ENCODE results near the gene PPP4R3A.
"Not testable (repeated sequence)": the region's sequence is repeated elsewhere in the genome, so short reads cannot be mapped to it uniquely, and the experiment has no call there.

Gene PPP4R3A

DNA sequence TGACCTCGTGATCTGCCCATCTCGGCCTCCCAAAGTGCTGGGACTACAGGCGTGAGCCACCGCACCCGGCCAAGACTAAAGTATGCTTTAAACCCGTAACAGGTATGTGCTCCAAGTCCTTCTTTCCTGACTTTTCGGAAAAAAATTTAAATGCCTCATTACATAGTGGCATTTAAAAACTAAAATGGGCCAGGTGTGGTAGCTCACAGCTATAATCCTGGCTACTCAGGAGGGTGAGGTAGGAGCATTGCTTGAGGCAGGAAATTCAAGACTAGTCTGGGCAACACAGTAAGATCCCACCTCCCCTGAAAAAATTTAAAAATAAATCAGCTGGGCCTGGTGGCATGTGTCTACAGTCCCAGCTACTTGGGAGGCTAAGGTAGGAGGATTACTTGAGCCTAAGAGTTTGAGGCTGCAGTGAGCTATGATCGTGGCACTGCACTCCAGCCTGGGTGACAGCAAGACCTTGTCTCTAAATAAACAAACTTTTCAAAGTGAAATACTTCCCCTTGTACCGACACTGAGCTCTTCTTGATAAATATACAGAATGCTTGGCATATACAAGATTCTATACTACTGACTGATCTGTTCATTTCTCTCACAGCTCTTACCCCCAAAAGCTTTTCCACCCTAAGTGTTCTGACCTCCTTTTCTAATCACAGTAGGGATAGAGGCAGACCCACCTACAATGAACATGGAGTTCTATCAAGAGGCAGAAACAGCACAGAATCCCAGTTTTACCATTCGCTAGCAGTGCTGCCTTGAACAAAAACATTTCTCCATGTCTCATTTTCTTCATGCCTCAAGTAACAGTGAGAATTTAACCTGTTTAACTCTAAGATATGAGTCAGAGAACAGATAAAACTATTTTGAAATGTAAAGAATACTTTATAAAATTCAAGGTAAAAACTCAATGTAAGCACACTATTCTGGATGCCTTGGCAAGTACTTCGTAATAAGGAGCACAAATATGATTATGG is 7.9 kb downstream of the PPP4R3A start:
- no peak for DNase-seq

DNA sequence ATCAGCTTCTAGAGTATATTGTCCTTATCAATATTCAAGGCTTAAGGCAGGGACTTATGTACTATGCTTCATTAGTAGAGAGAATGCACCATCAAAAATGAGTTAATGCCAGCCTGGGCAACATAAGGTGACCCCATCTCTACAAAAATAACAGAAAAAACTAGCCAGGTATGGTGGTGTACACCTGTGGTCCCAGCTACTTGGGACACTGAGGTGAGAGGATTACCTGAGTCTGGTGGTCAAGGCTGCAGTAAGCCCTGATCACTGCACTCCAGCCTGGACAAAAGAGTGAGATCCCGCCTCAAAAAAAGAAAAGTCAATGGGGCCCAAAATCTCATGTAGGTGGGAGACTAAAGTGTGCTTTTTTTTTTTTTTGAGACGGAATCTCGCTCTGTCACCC is 8.8 kb downstream of the PPP4R3A start:
- DNase-seq = no peak

- DNase-seq = no peak
These were observed 13.3 kb downstream of the PPP4R3A start for GRCh38 chr14:91496790-91497189.

GRCh38 chr14:91494392-91495065 is 15.6 kb downstream of the PPP4R3A start:
- not testable (repeated sequence) for DNase-seq

DNA sequence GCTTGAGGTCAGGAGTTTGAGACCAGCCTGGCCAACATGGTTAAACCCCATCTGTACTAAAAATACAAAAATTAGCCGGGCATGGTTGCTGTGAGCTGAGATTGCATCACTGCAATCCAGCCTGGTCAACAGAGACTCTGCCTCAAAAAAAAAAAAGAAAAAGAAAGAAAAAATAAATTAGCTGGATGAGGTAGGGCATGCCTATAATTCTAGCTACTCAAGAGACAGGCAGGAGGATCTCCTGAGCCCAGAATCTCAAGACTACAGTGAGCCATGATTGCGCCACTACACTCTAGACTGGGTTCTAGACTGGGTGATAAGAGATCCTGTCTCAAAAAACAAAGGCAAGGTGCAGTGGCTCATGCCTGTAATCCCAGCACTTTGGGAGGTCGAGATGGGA is 16.9 kb downstream of the PPP4R3A start:
- DNase-seq = no peak

DNA sequence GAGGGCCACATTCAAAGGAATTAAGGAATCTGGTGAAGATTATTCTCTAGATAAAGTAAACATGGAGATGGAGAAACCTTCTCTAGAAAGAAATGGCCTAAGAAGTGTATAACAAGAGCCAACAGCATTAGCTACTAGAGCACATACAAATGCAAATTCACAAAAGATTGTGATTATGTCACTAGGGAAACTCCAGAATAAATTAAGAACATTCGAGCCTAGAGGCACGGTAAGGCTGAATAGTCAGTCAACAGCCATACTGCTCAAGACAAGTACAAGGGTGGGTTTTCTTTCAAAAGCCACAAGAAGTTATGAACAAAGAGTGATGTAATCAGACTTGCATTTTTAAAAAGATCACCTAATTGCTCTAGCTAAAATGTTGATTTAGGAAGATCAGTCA is 25.4 kb downstream of the PPP4R3A start:
- DNase-seq = no peak

DNA sequence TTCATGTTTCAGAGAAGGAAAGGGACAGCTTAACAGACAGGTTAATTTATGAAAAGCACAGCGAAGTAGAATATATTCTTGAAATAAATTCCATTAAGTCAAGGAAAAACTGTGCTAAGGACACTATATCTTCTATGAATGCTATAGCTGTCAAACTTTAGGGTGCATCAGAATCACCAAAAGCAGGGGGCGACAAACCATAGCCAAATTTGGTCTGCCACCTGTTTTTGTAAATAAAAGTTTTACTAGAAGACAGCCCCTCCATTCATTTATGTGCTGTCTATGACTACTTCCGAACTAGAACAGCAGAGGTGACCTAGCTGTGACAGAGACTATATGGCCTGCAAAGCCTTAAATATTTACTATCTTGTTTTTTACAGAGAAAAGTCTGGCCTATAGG is 25.9 kb downstream of the PPP4R3A start:
- DNase-seq = no peak

DNA sequence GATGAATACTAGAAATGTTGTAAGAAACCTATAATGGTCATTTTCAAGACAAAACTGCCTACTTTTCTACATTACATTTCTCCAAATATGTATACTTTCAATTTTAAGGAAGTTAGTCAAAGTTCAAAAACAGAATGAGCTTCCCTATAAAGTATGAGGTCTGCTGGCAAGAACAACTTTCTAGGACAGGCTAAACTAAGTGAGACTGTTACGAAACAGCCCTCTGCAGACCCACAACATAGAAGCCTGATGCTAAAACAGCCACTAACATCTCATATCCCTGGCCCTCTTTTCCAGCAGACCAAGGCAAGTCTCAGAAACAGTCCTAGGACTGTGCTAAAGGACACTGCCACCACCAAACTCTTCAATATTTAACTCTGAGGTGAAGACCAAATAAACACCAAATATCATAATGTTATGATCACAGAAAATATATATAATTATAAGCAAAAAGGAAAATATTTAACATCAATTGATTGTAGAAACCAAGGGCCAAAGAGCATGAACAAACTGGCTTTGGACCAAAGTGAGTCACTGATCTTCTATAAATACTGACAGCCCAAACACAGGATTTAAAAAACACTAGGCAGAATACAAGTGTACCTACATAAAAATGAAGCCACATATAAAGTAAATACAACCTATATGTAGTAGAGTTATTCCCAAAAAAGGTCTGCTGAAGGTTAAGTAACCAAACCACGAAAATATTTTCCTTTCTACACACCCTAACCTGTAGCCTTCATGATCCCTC is 27.7 kb downstream of the PPP4R3A start:
- DNase-seq = no peak

DNA sequence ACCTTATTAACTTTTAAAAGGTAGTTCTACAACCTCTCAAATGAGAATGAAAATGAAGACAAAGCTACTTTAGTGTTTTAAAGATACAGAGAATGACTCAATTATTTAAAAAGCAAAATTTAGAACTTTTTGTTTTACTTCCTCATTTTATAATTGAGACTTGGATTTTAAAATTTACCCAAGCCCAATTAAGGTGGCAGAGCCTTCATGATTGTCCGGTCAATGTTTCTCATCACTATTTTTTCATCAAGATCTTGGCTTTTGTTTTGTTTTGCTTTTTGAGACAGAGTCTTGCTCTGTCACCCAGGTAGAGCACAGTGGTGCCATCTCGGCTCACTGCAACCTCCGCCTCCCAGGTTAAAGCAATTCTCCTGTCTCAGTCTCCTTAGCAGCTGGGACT is 32.7 kb downstream of the PPP4R3A start:
- DNase-seq = no peak

GRCh38 chr14:91473046-91473445 is 37.1 kb downstream of the PPP4R3A start:
- DNase-seq = no peak

DNA sequence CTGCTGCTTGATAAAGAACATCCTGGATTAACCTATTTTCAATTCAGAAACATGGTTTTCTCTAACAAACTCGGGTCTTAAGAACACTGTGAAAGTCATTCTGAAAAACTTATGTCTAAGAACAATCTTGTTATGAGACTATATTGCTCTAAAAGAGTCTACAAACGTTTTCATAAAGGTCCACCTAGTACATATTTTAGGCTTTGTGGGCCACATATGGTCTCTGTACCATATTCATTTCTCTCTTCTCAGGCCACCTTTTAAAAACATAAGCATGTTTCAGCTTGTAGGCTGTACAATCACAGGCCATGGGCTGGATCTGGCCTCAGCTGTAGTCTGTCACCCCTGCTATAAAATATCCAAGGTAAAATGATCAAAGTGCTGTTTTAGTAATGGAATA is 39.9 kb downstream of the PPP4R3A start:
- no peak for DNase-seq

GRCh38 chr14:91466192-91466591 is 43.9 kb downstream of the PPP4R3A start:
- no peak for DNase-seq

DNA sequence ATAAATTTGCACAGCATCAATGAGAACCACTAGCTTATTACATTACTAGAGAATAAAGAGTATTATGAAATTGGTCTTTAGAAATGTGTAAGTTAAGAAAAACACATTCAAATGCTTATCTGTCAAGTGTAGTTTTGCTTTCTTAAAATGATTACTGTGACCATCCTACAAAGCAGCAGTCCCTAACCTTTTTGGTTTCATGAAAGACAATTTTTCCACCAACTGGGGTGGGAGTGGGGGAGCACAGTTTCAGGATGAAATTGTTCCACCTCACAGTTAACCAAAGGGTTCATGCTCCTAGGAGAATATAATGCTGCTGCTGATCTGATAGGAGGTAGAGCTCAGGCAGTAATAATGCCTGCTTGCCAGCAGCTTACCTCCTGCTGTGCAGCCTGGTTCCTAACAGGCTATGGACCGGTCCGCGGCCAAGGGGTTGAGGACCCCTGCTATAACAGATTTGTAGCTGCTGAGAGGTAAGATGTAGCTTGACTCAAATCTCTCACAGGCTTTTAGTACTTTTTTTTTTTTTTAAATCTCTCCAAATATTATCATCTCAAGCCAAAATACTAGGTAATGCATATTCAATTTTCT is 45.4 kb downstream of the PPP4R3A start:
- DNase-seq = no peak

- no peak for DNase-seq
These were observed 51.5 kb downstream of the PPP4R3A start for GRCh38 chr14:91458612-91459011.

- DNase-seq = no peak
These were observed 53.8 kb downstream of the PPP4R3A start for GRCh38 chr14:91456283-91456682.

DNA sequence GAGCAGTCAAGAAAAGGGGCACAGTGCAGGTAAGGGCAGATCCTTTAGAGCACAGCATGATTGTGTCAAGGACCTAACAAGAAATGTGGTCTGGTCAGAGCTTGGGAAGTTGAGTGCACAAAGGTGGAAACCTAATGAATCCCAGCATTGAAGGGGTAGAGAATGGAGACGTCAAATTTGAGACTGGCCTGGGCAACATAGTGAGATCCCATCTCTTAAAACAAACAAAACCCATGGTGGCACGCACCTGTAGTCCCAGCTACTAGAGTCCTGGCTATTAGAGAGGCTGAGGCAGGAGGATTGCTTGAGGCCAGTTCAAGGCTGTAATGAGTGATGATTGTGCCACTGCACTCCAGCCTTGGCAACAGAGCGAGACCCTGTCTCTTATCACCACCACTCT is 55.5 kb downstream of the PPP4R3A start:
- DNase-seq = no peak

- no peak for DNase-seq
These were observed 56.0 kb downstream of the PPP4R3A start for GRCh38 chr14:91454155-91454554.

DNA sequence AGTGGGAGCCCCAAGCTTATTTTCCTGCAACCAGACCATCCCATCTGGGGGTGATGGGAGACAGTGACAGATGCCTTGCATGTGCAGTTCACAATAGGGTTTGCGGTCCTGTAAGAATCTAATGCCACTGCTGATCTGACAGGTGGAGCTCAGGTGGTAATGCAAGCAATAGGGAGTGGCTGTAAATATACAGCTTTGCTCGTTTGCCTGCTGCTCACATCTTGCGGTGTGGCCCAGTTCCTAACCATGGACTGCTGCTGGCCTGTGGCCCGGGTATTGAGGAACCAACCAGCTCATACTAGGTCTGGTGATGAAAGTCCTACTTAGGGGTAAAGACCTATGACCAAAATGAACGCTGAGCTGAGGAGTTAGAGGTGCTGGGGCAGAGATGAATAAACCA is 56.4 kb downstream of the PPP4R3A start:
- DNase-seq = no peak

DNA sequence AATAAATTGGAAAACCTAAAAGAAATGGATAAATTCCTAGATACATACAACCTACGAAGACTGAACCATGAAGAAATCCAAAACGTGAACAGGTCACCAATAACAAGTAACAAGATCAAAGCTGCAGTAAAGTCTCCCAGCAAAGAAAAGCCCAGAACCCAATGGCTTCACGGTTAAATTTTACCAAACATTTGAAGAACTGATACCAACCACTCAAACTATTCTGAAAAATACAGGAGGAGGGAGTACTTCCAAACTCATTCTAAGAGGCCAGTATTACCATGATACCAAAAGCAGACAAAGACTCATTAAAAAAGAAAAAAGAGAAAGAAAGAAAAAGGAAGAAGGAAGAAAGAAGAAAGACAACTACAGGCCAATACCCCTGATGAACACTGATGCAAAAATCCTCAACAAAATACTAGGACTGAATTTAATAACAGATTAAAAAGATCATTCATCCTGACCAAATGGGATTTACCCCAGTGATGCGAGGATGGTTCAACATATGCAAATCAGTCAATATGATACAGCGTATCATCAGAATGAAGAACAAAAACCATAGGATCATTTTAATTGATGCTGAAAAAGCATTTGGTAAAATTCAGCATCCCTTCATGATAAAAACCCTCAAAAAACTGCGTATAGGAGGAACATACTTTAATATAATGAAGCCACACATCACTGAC is 65.6 kb downstream of the PPP4R3A start:
- DNase-seq = no peak

- no peak for DNase-seq
These were observed 70.8 kb downstream of the PPP4R3A start for GRCh38 chr14:91439345-91439744.

DNA sequence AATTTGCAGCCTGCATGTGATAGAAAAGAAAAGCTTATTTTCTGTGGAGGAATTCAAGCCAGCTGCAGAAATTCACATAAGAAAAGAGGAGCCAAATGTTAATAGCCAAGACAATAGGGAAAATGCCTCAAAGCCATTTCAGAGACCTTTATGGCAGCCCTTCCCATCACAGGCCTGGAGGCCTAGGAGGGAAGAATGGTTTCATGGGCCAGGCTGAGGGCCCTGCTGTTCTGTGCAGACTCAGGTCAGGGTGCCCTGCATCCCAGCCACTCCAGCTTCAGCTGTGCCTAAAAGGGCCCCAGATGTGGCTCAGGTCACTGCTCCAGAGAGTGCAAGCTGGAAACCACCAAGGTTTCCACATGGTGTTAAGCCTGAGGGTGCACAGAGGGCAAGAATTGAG is 71.3 kb downstream of the PPP4R3A start:
- DNase-seq = no peak

DNA sequence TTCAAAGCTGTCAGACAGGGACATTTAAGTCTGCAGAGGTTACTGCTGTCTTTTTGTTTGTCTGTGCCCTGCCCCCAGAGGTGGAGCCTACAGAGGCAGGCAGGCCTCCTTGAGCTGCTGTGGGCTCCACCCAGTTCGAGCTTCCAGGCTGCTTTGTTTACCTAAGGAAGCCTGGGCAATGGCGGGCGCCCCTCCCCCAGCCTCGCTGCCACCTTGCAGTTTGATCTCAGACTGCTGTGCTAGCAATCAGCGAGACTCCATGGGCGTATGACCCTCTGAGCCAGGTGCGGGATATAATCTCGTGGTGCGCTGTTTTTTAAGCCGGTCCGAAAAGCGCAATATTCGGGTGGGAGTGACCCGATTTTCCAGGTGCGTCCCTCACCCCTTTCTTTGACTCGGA is 73.8 kb downstream of the PPP4R3A start:
- not testable (repeated sequence) for DNase-seq

- no peak for DNase-seq
These were observed 80.7 kb downstream of the PPP4R3A start for GRCh38 chr14:91429385-91429784.
